Activated T-helper 1 cell treated with anti-CD3 and anti-CD28 coated beads, Interleukin-2, amount 50 U/mL, for 16 hours (primary cell): ENCODE data around the gene APEX1.

Experiments used
- DNase-seq, 2 donors: peaks; one replicate each; pipeline ENCODE4 v3.0.0-alpha.2; 2020; ENCODE audit warnings: low read depth in 1 of 2, low spot score in 1 of 2

Gene APEX1

GRCh38 chr14:20454516-20455354 lies at the start of gene APEX1, which contains the start of gene OSGEP:
Gene APEX1, plus strand, starts transcription at chr14:20455226. Its CDS starts 420 bp downstream, at chr14:20455646.
Gene OSGEP, minus strand, starts transcription at chr14:20454812. Its CDS starts 129 bp downstream, at chr14:20454683.
- peak; percentile 92 to 94 for DNase-seq

GRCh38 chr14:20409226-20409625 lies 45.8 kb upstream of the APEX1 start:
- no peak for DNase-seq

DNA sequence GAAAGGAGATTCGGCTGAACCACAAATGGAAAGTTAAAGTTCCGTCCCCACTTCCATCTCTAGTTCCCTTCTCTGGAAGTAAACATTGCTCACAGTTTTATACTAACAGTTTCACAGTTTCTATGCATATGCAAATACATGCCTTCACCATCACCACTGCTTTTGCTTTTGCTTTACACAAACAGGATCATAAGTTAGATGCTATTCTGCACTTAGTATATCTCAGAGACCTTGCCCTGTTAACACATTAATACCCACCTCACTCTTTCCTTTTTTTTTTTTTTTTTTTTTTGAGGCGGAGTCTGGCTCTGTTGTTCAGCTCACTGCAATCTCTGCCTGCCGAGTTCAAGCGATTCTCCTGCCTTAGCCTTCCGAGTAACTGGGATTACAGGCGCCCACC lies 42.6 kb upstream of the APEX1 start:
- DNase-seq: no peak

DNA sequence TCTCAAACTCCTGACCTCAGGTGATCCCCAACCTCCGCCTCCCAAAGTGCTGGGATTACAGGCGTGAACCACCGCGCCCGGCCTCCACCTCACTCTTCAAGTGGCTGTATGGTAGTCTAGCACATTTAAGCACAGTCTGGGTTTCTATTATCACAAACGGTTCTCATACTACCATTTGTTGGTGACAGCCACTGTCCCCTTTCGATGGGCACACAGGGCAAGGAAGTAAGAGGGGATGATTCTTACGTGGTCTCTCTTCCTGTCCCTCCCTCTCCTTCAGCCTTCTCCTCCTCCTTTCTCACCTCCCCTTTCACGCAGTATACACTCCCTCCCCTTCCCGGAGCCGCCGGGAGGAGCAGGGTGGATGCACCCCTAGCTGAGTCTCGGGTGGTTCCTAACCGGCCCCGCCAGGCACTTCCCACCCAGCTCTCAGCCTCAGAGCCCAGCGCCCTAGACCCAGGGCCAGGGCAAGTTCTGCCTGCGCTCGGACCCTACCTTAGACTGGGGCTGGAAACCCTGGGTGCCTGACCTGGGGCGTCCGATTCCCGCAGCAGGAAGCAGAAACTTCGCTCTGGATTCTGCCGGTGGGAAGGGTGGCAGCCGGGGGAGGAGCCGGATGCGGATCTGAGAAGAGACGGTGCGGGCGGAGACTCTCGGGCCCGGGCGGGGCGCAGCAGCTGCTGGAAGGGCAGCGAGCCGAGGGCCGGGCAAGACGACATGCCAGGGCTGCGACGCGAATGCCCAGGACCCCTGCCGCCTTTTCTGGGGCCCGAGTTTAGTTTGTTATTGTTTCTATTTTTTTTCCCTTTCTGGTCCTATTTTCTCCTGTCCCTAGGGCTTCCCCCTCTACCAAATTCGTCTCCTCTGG lies 41.9 kb upstream of the APEX1 start, which contains the start of gene TEP1:
TSS of gene TEP1 (minus strand) at position 626 of the 868 bp plus-strand sequence. CDS start 5,062 bp downstream, outside the sequence.
- DNase-seq: peak; percentile 48 to 58

DNA sequence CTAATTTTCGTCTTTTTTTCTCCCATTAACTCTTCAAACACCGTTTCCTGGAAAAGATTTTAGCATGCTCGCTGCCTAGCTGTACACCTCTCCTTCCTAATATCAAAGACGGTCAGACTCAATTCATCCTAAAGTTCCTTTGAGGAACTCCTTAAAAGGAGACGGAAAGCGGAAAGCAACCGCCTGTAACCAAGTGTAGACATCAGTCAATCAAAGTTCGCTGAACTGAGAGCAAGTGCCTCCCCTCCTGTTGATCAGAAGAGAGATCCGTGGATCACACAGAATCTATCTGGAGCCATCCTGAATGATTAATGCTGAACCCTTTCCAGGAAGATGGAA lies 41.3 kb upstream of the APEX1 start:
- no peak for DNase-seq

DNA sequence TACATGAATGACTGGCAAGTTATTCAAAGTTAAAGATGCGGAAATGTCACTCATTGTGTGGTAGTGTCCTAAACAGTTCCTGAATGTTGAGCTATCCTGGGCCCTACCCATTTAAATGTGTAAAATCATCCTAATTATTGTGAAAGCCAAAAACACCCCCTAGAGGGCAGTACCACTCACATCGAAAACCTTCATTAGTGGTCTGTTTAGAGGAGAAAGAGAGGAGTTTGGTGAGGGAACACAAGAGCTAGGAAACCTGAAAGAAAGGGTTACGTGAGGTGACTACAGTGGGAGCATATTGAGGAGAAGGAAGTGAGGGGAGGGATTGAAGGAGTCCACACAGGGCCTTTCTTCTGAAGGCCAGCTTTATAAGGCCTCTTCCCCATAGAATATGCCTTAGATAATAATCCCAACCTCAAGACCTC lies 39.2 kb upstream of the APEX1 start:
- DNase-seq: no peak

- DNase-seq: no peak
Observed at GRCh38 chr14:20416223-20416622, 38.8 kb upstream of the APEX1 start.

- no peak for DNase-seq
Observed at GRCh38 chr14:20417250-20418186, 37.5 kb upstream of the APEX1 start.

DNA sequence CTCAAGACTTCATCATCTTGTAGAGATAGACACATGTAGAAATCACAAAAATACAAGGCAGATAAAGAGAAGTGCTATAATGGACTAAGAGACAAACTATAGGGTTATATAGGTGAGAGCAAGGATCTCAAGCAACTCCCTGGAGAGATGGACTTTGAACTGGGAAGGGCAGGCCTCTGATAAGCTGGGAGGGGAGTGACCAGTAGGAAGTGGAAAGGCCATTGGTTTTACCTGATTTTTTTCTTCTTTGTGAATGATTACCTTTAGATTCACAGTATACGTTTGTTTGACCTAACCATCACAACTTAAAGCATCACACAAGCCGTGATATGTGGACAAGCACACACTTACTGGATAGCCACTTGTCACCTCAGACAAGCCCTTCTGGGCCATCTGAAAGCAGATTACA lies 36.5 kb upstream of the APEX1 start:
- no peak for DNase-seq

GRCh38 chr14:20419419-20419818 lies 35.6 kb upstream of the APEX1 start:
- DNase-seq: no peak

DNA sequence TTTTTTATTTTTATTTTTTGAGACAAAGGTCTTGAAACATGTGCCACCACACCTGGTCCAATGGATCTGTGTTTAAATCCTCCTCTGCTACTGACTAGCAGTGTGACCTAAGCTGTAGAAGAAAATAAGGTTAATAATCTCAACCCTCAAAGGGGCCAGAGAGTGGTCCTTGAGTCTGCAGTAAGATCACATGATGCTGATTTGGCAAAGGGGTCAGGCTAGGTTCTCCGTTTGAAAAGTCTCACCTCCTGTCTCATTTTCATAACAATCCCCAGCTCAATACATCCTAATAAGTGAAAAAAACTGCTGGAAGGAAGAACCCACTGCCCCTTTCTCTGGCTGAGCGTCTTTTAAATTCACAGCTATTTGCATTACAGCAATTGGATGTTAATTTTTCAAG lies 33.8 kb upstream of the APEX1 start:
- no peak for DNase-seq

DNA sequence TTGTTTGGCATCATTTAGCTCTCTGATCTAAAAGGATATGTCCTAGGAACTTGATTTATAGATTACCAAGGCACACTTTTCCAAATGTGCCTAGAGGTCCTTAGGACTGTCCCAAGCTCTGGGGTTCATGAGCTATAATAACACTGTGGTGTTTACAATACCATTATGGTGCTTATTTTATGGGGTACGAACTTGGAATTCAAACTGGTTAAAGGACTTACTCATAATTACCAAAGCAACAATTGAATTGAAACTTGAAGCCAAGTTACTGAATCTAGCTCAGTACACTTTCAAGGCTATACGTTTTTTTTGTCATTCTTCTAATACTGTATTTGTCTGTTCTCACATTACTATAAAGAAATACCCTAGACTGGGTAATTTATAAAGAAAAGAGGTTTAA lies 32.1 kb upstream of the APEX1 start:
- no peak for DNase-seq

DNA sequence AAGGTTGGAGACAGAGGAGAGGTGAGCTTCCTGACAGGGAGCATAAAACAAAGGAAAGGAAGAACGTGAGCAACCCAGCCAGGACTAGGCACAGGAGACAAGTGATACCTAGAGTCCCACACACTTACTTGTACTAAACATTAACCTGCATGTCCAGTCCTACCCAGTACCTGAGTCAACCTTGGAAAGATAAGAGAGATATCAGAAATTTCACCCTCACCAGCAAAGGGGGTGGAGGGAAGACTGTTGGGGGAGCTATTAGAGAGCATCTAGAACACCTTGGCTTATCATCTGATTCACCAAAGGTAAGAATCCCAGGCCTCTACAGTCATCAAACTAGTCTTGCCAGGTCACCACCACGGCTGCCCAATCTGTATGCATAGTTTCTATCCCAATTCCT lies 30.2 kb upstream of the APEX1 start:
- no peak for DNase-seq

DNA sequence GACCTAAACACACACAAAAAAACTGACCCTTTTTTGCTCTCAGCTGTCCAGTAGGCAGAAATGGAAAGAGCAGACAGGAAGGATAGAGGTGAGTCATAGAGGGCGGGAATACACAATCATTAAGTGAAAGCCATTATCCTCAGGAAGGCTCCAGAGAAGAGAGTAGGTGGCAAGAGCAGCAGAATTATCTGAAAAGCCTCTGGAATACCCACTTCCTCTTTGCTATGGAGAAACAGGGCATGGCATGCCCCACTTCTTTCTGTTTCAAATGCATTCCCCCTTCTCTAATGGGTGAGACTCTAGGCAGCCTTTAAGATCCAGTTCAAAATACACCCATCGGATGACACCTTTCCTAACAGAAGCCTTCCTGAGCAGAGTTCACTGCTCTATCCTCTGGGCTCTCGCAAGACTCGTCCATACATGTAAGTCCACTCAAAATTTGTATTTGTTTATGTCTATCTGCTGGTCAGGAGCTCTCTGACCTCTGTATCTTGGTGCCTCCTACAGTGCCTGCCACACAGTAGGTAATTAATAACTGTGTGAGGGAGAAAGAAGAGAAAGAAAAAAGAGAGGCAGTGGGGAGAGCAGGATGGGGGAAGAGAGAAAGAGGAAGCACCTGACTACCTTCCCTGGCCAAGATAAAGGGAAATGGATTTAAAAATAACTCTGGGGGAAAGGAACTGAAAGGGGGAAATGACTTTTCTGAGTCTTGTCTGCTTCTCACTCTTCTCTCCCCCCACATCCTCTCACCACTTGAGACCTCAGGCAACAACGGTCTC lies 27.6 kb upstream of the APEX1 start:
- DNase-seq: no peak

GRCh38 chr14:20428010-20428365 lies 27.0 kb upstream of the APEX1 start:
- no peak for DNase-seq

DNA sequence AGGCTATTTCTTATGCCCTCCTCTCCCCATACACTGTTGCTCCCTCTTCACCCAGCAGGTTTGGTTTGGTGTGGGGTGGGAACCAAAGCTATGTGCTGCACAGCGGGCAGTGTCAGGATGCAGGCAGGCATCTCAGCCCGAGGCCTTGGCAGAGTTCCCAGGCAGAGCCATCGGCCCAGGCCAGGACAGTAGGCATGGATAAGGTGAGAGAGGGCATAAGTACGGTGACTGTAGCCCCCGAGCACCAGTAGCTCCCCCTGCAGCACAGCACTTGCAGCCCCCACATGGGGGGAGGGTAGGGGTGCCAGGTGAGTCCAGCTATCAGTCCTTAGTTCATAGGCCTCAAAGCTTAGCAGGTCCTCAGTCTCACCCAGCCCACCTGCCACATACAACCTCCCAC lies 26.2 kb upstream of the APEX1 start:
- DNase-seq: no peak

- DNase-seq: no peak
Observed at GRCh38 chr14:20429801-20430669, 25.0 kb upstream of the APEX1 start.

DNA sequence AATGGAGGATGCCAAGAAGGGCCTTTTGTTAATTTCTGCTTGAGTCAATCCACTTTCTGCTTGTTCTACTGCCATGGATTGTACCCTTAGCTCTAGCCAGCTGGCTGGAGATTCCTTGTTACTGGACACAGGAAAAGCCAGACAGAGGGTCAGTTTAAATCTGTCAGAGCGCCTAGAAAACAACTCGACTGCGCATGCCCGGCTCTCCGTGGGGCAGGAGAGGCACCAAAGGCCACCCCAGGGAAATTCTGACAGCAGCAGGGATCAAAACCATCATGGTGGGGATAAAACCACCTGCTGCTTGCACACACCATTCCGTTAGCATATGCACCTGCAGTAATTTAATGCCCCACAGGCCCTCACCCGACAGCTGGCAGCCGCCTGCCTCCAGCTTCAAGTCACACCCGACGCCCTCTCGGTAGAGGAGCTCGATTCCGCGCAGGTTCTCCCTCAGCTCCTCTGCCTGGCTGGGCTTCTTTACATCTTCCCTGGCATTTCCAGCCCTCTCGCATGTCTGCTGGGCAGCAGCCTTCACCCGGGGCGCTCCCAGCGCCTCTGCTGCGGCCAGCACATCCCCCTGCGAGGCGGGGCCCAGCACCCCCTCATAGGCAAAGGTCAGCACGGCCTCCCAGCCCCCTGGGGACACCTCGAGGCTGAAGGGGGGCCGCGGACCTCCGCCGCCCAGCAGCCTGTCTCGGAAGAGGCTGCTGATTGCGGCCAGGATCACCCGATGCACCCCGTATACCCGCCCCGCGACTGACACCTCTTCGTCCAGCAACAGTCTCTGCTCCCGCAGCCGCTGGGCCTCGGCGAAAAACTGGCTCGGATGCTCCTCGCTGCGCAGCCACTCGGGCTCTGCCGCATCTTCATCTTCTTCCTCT lies 20.1 kb upstream of the APEX1 start:
- no peak for DNase-seq
